Kidney epithelial cell (primary cell): ENCODE data around the gene SPNS2. TPM values are rescaled to one million over a fixed set of nuclear protein-coding genes. Genes with fewer than 3 reads are reported as not detected.

Experiments used
- DNase-seq: peaks from one replicate; pipeline ENCODE4 v3.0.0-alpha.2; 2010; ENCODE audit warnings: low read depth
- H3K27me3 ChIP-seq: 2 replicates; pipeline ENCODE4 v1.6.0; 2011; ENCODE audit warnings: low read length; ENCODE audit not compliant: control insufficient read depth, insufficient read depth
- H3K36me3 ChIP-seq: 2 replicates; pipeline ENCODE4 v1.5.1; 2011; ENCODE audit warnings: low read length; ENCODE audit not compliant: control insufficient read depth, insufficient read depth
- H3K4me3 ChIP-seq: 2 replicates; pipeline ENCODE4 v1.5.1; 2011; ENCODE audit warnings: low read depth, mild to moderate bottlenecking, control low read depth, low read length
- CTCF ChIP-seq: IDR thresholded peaks from 2 replicates; pipeline ENCODE4 v1.5.1; 2011; ENCODE audit warnings: mild to moderate bottlenecking, moderate library complexity, low read length, control low read depth, inconsistent platforms; ENCODE audit not compliant: insufficient read depth, poor library complexity, severe bottlenecking
- total RNA-seq: library from RNA; depleted of rRNA; stranded (reverse); fragments of >200 nt; gene quantifications from 2 replicates; pipeline ENCODE4 v1.2.3, GENCODE V29; 2015

SPNS2 gene
- total RNA-seq, 1 donor from 2014 or later = 47.3 TPM

- peaks cover 1% of the 10 kb centered on the region for H3K36me3 ChIP-seq
Measured at GRCh38 chr17:4555873-4556759, 57.4 kb downstream of the SPNS2 start.

GRCh38 chr17:4556996-4557395 lies 58.3 kb downstream of the SPNS2 start:
- H3K36me3 ChIP-seq = peaks cover 1% of the 10 kb centered on the region
- TF ChIP-seq CTCF = no peak
- H3K4me3 ChIP-seq = no peak overlapping the region
- H3K27me3 ChIP-seq = peaks cover 6% of the 10 kb centered on the region
- DNase-seq = no peak

More at GRCh38 chr17:4555873-4556759, 57.4 kb downstream of the SPNS2 start:
- no peak for DNase-seq
- no peak for TF ChIP-seq CTCF
- peak overlapping the region; percentile 82 for H3K4me3 ChIP-seq
- H3K27me3 ChIP-seq = peaks cover 5% of the 10 kb centered on the region

GRCh38 chr17:4557626-4558346 lies 59.1 kb downstream of the SPNS2 start:
- no peak for TF ChIP-seq CTCF
- peaks cover 6% of the 10 kb centered on the region for H3K27me3 ChIP-seq
- H3K4me3 ChIP-seq = no peak overlapping the region
- no peaks in the 10 kb centered on the region for H3K36me3 ChIP-seq
- no peak for DNase-seq

- no peaks in the 10 kb centered on the region for H3K36me3 ChIP-seq
- no peak overlapping the region for H3K4me3 ChIP-seq
- peaks cover 6% of the 10 kb centered on the region for H3K27me3 ChIP-seq
- TF ChIP-seq CTCF = no peak
- DNase-seq = no peak
Measured at GRCh38 chr17:4558347-4558971, 59.8 kb downstream of the SPNS2 start.

- Histone ChIP-seq H3K4me3 (no peak overlapping the region), H3K27me3 (peaks cover 6% of the 10 kb centered on the region), H3K36me3 (no peaks in the 10 kb centered on the region)
- no peak for TF ChIP-seq CTCF
- DNase-seq = no peak
Measured at GRCh38 chr17:4559139-4559791, 60.6 kb downstream of the SPNS2 start.
